KMS-11 (cell line): ENCODE measurements around the gene ECHS1.
A peak's percentile ranks its signal among the peaks of the same experiment; 100 is the strongest.

Experiments
- H2AFZ ChIP-seq: fragments of 200-600 bp; sonication (generic); 2 replicates; pipeline ENCODE4 v1.6.1; 2016; ENCODE audit warnings: antibody characterized with exemption, mixed run types, low read depth
- H3K27ac ChIP-seq: fragments of 200-600 bp; sonication (generic); 2 replicates; pipeline ENCODE4 v1.6.1; 2016; ENCODE audit warnings: mild to moderate bottlenecking, mixed run types
- H3K27me3 ChIP-seq: fragments of 200-600 bp; sonication (generic); 2 replicates; pipeline ENCODE4 v1.6.1; 2017; ENCODE audit warnings: mild to moderate bottlenecking, low read depth, mixed run types, moderate library complexity; ENCODE audit not compliant: insufficient read depth
- H3K36me3 ChIP-seq: fragments of 200-600 bp; sonication (generic); 2 replicates; pipeline ENCODE4 v1.6.1; 2017; ENCODE audit warnings: mild to moderate bottlenecking, mixed run types; ENCODE audit not compliant: insufficient read depth
- H3K4me1 ChIP-seq: fragments of 200-600 bp; sonication (generic); 2 replicates; pipeline ENCODE4 v1.6.1; 2016; ENCODE audit warnings: mild to moderate bottlenecking, low read depth, mixed run types; ENCODE audit not compliant: poor library complexity, severe bottlenecking
- H3K4me2 ChIP-seq: fragments of 200-600 bp; sonication (generic); 2 replicates; pipeline ENCODE4 v1.7.0; 2016; ENCODE audit warnings: mild to moderate bottlenecking, mixed run types
- H3K4me3 ChIP-seq: fragments of 200-600 bp; sonication (generic); IDR thresholded peaks from 2 replicates; pipeline ENCODE4 v1.6.1; 2017; ENCODE audit warnings: low read depth, low read length, mixed read lengths; ENCODE audit not compliant: insufficient read depth
- H3K79me2 ChIP-seq: fragments of 200-600 bp; sonication (generic); 2 replicates; pipeline ENCODE4 v1.6.1; 2016; ENCODE audit warnings: low read depth, mixed run types; ENCODE audit not compliant: insufficient read depth
- H3K9ac ChIP-seq: fragments of 200-600 bp; sonication (generic); 2 replicates; pipeline ENCODE4 v1.6.1; 2016; ENCODE audit warnings: mild to moderate bottlenecking, mixed run types
- H4K20me1 ChIP-seq: fragments of 200-600 bp; sonication (generic); 2 replicates; pipeline ENCODE4 v1.6.1; 2016; ENCODE audit warnings: mild to moderate bottlenecking, mixed run types; ENCODE audit not compliant: insufficient read depth
- TF ChIP-seq, protein P1 (sequence below): fragments of 200-600 bp; sonication (generic); conservative IDR thresholded peaks from 2 replicates; pipeline ENCODE4 v1.6.1; 2017; ENCODE audit warnings: low read depth, mild to moderate bottlenecking, antibody characterized with exemption, low read length, moderate library complexity, mixed read lengths

Gene ECHS1

GRCh38 chr10:133358162-133358924 is 14.8 kb downstream of the ECHS1 start:
- no peak overlapping the region for H2AFZ ChIP-seq
- TF ChIP-seq, protein P1, sequence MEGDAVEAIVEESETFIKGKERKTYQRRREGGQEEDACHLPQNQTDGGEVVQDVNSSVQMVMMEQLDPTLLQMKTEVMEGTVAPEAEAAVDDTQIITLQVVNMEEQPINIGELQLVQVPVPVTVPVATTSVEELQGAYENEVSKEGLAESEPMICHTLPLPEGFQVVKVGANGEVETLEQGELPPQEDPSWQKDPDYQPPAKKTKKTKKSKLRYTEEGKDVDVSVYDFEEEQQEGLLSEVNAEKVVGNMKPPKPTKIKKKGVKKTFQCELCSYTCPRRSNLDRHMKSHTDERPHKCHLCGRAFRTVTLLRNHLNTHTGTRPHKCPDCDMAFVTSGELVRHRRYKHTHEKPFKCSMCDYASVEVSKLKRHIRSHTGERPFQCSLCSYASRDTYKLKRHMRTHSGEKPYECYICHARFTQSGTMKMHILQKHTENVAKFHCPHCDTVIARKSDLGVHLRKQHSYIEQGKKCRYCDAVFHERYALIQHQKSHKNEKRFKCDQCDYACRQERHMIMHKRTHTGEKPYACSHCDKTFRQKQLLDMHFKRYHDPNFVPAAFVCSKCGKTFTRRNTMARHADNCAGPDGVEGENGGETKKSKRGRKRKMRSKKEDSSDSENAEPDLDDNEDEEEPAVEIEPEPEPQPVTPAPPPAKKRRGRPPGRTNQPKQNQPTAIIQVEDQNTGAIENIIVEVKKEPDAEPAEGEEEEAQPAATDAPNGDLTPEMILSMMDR = no peak
- no peak overlapping the region for H3K4me3 ChIP-seq

DNA sequence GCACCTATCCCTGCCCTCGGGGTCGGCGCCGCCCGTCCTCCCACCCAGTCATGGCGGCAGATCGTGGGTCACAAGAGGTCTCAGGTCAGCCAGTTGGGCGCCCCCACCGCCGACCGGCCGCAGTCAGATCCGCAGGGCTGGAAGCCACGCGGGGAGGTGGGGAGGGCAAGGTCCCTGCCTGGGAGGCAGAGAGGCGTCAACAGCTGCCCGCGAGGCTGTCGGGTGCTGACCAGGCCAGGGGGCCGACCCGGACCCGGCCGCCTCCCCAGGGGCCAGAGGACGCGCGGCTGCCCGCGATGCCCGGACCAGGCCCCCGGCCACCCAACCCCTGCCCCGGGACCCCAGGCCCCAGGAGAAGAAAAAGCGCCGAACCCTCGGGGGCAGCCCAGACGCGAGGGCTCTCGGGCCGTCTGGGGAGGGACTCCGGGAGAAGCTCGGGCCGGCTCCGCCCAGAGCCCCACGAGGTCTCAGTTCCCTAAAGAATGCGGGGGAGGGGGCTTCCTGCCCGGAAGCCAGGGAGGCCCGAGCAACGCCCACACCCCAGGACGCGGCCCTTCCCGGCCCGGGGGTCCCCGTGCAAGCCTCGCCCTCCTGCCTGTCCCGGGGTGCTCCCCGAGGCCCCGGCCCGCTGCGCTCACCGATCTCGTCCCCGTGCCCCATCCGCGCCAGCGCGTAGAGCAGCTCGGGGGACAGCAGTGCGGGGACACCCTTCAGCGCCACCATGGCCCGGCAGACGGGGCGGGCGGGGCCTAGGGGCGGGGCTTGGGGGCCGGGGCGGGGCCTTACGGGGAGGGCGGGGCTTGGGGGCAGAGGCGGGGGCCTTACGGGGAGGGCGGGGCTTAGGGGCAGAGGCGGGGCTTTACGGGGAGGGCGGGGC is 15.6 kb downstream of the ECHS1 start, which contains the start of gene FUOM:
Gene FUOM, minus strand, starts transcription at position 735 of the 877 bp plus-strand sequence. Its CDS starts 12 bp downstream, at position 723.
- Histone ChIP-seq H3K9ac (peak within 1 kb of the TSS; percentile 77), H3K27me3 (no peaks in the 10 kb centered on the region), H3K79me2 (no peaks in the 10 kb centered on the region), H4K20me1 (no peaks in the 10 kb centered on the region), H3K4me2 (peak within 1 kb of the TSS; percentile 76), H3K4me3 (no peak within 1 kb of the TSS), H3K36me3 (no peaks in the 10 kb centered on the region), H3K27ac (0 out of 2 replicates have a peak within 1 kb of the TSS, but pooled peaks have one; percentile 26), H3K4me1 (no peaks in the 10 kb centered on the region), H2AFZ (peak within 1 kb of the TSS; percentile 81)
- TF ChIP-seq, protein P1 = no peak

More at GRCh38 chr10:133358162-133358924, 14.8 kb downstream of the ECHS1 start:
- H4K20me1 ChIP-seq = no peaks in the 10 kb centered on the region
- H3K79me2 ChIP-seq = no peaks in the 10 kb centered on the region
- H3K4me1 ChIP-seq = no peaks in the 10 kb centered on the region
- no peaks in the 10 kb centered on the region for H3K36me3 ChIP-seq
- no peak overlapping the region for H3K9ac ChIP-seq
- H3K27ac ChIP-seq = no peak overlapping the region
- H3K27me3 ChIP-seq = no peaks in the 10 kb centered on the region
- H3K4me2 ChIP-seq = no peak overlapping the region

- H2AFZ ChIP-seq = peak overlapping the region; percentile 81
These were observed 16.4 kb downstream of the ECHS1 start for GRCh38 chr10:133356549-133357284.

More at GRCh38 chr10:133356549-133357284, 16.4 kb downstream of the ECHS1 start:
- Histone ChIP-seq H3K4me3 (no peak overlapping the region), H3K79me2 (no peaks in the 10 kb centered on the region), H3K27me3 (no peaks in the 10 kb centered on the region), H3K27ac (no peak overlapping the region), H4K20me1 (no peaks in the 10 kb centered on the region), H3K36me3 (no peaks in the 10 kb centered on the region), H3K4me1 (no peaks in the 10 kb centered on the region), H3K9ac (peak overlapping the region; percentile 77), H3K4me2 (peak overlapping the region; percentile 76)
- TF ChIP-seq, protein P1 = no peak
